ENCODE data around the gene PAK2.

PAK2 gene

GRCh38 chr3:196739671-196740480, at the start of gene PAK2:
Gene PAK2, plus strand, starts transcription at chr3:196739857. Its CDS starts 42,790 bp downstream, at chr3:196782647.
- peak; percentile 91 for FAIRE-seq
- DNase-seq (ENCODE audit: insufficient read length, low spot score): peak; percentile 64

GRCh38 chr3:196689941-196690660, 49.6 kb upstream of the PAK2 start:
- DNase-seq (ENCODE audit: insufficient read length, low spot score): no peak

GRCh38 chr3:196691386-196691785, 48.3 kb upstream of the PAK2 start:
- FAIRE-seq: no peak
- no peak for DNase-seq (ENCODE audit: insufficient read length, low spot score)

More at GRCh38 chr3:196689941-196690660, 49.6 kb upstream of the PAK2 start:
- no peak for FAIRE-seq

GRCh38 chr3:196694202-196694638, 45.4 kb upstream of the PAK2 start:
- FAIRE-seq (no peak), DNase-seq (ENCODE audit: insufficient read length, low spot score) (no peak)

GRCh38 chr3:196694941-196695848, 44.5 kb upstream of the PAK2 start:
- FAIRE-seq (no peak), DNase-seq (ENCODE audit: insufficient read length, low spot score) (no peak)

- no peak for DNase-seq (ENCODE audit: insufficient read length, low spot score)
- no peak for FAIRE-seq
These were observed 43.8 kb upstream of the PAK2 start for GRCh38 chr3:196695849-196696226.

GRCh38 chr3:196697270-196697669, 42.4 kb upstream of the PAK2 start:
- FAIRE-seq (no peak), DNase-seq (ENCODE audit: insufficient read length, low spot score) (no peak)

GRCh38 chr3:196699749-196700148, 39.9 kb upstream of the PAK2 start:
- DNase-seq (ENCODE audit: insufficient read length, low spot score) (no peak), FAIRE-seq (no peak)

- no peak for FAIRE-seq
- DNase-seq (ENCODE audit: insufficient read length, low spot score): no peak
These were observed 38.9 kb upstream of the PAK2 start for GRCh38 chr3:196700801-196701200.

GRCh38 chr3:196706327-196706726, 33.3 kb upstream of the PAK2 start:
- FAIRE-seq (no peak), DNase-seq (ENCODE audit: insufficient read length, low spot score) (no peak)

GRCh38 chr3:196706731-196707130, 32.9 kb upstream of the PAK2 start:
- no peak for FAIRE-seq
- no peak for DNase-seq (ENCODE audit: insufficient read length, low spot score)

- DNase-seq (ENCODE audit: insufficient read length, low spot score) (no peak), FAIRE-seq (no peak)
These were observed 32.1 kb upstream of the PAK2 start for GRCh38 chr3:196707566-196707965.

- DNase-seq (ENCODE audit: insufficient read length, low spot score) (no peak), FAIRE-seq (no peak)
These were observed 31.2 kb upstream of the PAK2 start for GRCh38 chr3:196708467-196708866.

- FAIRE-seq: peak; percentile 89
- peak; percentile 87 for DNase-seq (ENCODE audit: insufficient read length, low spot score)
These were observed 27.7 kb upstream of the PAK2 start, which contains the start of the genes CEP19 and PIGX for GRCh38 chr3:196711838-196712513. Gene CEP19, minus strand, starts transcription at chr3:196712250. Its CDS starts 3,593 bp downstream, at chr3:196708657. Gene PIGX, plus strand, starts transcription at chr3:196712377.

GRCh38 chr3:196712514-196713413, 26.9 kb upstream of the PAK2 start:
- DNase-seq (ENCODE audit: insufficient read length, low spot score) (no peak), FAIRE-seq (peak; percentile 70)

GRCh38 chr3:196717162-196717561, 22.5 kb upstream of the PAK2 start:
- FAIRE-seq (peak; percentile 87), DNase-seq (ENCODE audit: insufficient read length, low spot score) (peak; percentile 20)

GRCh38 chr3:196721097-196721496, 18.6 kb upstream of the PAK2 start:
- DNase-seq (ENCODE audit: insufficient read length, low spot score) (no peak), FAIRE-seq (no peak)

- no peak for DNase-seq (ENCODE audit: insufficient read length, low spot score)
- no peak for FAIRE-seq
These were observed 12.6 kb upstream of the PAK2 start for GRCh38 chr3:196726788-196727675.
